Right hindlimb (tissue), 1 donor: ENCODE measurements around the gene VPREB3.
A peak's percentile ranks its signal among the peaks of the same experiment; 100 is the strongest.
"Not testable (repeated sequence)": the region's sequence is repeated elsewhere in the genome, so short reads cannot be mapped to it uniquely, and the experiment has no call there.

Source experiments
- DNase-seq: peaks from one replicate; pipeline ENCODE4 v3.0.0-alpha.2; 2018

VPREB3 gene

GRCh38 chr22:23763954-23764353 is 9.7 kb upstream of the VPREB3 start:
- no peak for DNase-seq

- no peak for DNase-seq
These were observed 9.3 kb upstream of the VPREB3 start for GRCh38 chr22:23763579-23763945.

DNA sequence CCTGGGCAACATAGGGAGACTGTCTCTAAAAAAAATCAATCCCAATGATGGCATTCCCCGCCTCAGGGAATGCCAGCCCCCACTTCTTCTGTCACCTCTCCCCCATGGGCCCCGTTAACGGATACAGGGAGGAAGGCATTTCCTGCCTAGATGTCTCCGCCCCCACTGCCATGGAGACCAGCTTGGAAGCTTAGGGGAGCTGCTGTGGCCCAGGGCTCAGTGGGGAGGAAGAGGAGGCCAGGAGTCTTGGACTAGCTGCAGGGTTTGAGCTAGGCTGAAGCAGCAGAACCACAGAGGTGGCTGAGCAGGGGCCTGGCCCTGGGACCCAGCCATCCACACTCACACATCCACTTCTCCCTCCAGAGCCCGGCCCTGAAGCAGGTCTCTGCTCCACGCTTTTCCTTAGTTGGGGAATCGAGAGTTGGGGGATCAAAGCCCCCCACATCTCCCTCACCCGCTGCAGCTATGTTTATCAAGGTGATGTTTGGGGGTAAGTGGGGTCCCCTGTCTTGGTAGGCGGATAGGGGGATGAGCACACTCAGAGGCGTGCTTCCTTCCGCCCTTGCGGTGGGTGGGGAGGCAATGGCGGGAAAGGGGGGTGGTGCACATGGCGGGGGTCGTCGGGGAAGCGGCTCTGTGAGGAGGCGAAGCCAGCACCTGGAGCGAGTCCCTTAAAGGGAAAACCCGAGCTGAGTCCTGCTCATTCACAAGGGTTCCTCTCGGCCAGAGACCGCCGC is 8.8 kb upstream of the VPREB3 start, which contains the start of gene C22orf15:
Gene C22orf15, plus strand, starts transcription at position 149 of the 737 bp plus-strand sequence. Its CDS starts 317 bp downstream, at position 466.
- DNase-seq: peak; percentile 65

DNA sequence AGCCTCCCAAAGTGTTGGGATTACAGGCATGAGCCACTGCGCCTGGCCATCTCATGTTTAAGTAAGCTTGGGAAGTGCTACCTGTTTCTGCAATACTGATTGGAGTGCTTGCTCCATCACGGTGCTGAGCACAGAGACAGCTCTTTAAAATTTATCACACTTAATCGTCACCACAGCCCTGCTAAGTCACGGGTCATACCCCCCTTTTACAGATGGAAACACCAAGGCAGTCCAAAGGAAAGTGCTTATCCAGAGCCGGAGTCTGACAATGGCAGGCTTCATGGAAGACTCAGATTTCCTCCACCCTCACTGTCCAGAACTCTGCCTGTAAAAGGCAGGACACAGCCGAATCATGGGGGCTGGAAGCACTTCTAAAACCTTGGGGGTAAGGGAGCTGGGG is 5.8 kb upstream of the VPREB3 start:
- DNase-seq: no peak

GRCh38 chr22:23759566-23759965 is 5.3 kb upstream of the VPREB3 start:
- DNase-seq: no peak

GRCh38 chr22:23756891-23757290 is 2.7 kb upstream of the VPREB3 start:
- no peak for DNase-seq

GRCh38 chr22:23755711-23756110 is 1.5 kb upstream of the VPREB3 start:
- no peak for DNase-seq

DNA sequence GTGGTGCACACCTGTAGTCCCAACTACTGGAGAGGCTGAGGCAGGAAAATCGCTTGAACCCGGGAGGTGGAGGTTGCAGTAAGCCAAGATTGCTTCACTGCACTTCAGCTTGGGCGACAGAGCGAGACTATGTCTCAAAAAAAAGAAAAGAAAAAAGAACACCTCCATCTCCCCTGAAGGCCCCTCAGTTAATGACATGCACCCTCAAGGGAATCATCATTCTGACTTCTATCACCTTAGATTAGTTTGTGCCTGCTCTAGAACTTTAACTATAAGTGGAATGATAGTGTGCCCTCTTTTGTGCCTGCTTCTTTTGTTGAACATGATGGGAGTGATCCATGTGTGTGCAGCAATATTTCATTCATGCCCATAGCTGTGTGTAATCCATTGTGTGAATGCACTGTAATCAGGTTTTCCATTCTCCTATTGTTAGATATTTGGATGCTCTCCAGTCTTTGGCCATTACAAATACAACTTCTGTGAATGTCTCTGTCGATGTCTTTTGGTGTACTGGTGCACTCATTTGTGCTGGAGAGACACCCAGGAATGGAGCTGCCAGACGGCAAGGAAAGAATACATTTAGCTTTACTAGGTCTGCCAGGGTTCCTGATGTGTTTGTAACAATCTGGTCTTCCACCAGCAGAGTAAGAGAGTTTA is 883 bp upstream of the VPREB3 start:
- DNase-seq: no peak

DNA sequence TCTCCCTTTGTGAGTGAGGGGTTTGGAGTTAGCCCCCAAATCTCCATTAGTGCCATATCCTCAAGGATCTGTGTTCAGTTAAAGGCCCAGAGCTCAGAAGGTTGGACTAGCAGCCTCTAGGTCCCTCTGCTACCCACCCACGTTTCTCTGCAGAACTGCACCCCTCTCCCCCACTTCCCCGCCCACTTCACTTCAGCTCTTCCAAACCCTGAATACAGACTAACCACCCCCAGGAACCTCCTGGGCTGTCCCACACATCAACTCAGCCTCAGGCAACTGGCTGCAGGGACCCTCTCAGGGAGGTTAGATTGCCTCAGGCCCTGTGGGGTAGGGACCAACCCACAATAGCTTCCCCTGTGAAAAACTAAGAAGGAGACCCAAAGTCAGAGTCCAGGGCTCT is 840 bp downstream of the VPREB3 start:
- no peak for DNase-seq

DNA sequence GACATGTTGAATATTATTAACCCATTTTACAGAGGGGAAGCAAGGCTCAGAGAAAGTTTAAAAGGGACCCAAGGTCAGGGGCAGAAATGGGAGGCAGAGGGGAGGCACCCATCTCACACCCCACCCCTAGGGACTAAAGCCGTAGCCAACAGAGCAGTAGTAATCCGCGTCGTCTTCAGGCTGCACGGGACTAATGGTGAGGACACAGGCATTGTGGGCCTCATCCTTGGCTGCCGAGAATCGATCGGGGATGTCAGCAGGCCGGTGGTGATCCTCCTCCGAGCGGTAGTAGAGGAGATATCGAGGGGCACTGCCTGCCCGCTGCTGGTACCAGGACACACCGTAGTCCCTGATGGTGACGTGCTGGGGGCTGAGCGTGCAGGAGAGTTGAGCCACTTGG is 1.5 kb downstream of the VPREB3 start:
- no peak for DNase-seq

DNA sequence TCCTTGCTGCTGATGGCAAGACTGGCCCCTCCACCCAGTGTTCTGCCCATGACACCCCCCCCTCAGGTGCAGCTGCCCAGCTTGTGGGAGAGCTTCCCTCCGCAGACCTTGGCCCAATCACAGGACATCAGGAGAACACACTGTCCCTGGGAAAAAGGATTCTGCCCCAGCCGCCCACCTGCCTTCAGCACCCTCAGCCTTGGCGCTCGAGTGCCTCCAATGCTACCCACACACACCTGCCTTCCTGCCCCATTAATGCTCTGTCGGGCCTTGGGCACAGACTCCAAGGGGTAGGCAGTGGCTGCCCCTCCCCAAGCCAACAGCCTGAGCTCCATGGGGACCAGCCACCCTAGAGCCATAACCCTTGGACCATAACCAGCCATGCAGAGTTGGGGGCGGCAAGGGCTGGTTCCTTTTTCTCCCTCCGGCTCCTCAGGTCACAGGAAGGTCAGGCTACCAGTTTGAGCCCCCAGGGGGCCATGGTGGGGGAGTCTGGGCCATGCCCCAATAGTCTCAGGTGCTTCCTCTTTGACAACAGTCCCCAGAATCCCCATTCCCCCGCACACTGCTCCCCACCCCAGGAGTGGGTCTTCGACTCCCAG is 2.0 kb downstream of the VPREB3 start:
- no peak for DNase-seq

DNA sequence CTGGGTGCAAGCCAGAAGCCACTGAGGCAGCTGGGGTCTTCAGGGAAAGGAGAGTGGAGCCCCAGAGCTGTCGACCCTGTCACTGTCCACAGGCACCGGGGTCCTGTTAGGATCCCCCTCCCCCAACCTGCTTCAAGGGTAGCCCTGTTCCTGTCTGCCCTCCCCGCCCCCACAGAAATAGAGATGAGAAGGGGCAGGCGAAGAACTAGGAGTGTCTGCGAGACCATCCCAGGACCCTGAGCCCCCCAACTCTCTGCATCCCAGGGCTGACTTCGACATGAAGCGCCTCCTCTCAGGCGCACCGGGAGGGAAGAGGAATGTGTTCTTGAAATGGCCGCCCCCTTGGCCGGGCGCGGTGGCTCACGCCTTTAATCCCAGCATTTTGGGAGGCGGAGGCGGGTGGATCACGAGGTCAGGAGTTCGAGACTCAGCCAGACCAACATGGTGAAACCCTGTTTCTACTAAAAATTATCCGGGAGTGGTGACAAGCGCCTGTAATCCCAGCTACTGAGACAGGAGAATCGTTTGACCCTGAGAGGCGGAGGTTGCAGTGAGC is 2.7 kb downstream of the VPREB3 start:
- DNase-seq: no peak

DNA sequence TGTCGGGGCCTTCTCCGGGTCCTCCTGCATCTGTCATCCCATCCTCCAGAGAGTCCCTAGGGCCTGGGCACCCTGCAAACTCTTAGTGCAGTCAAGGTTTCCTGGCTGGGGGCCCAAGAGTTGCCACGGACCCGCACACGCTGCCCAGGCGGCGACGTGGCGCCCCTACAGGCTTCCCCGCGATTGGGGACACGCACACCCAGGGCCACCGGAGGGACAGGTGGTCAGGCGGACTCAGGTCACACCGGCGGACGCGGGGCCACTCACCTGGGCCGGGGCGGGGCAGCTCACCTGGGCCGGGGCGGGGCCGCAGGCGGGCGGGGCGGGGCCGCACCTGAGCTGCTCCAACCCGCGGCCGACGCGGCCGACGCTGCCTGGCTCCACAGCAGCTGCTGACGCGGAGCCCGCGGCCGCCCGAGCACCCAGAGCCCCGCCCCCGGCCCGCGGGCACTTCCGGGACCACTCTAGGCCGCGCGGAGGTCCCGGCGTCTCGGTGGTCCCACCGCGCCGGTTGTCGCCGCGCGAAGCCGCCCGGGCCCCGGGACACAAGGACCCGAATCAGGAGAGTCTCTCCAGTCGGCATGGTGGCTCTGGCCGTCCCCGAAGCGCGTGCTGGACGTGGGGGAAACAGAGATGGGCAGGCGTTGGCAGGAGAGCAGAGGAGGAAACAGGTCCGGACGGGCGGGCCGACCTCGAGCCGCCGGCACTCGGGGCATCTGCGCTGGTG is 3.3 kb downstream of the VPREB3 start, which contains the start of gene ZNF70:
Gene ZNF70, minus strand, starts transcription at position 399 of the 727 bp plus-strand sequence. CDS start 5,972 bp downstream, outside the sequence.
- DNase-seq: peak; percentile 89

GRCh38 chr22:23750367-23750713 is 3.9 kb downstream of the VPREB3 start:
- no peak for DNase-seq

- peak; percentile 78 for DNase-seq
These were observed 4.4 kb downstream of the VPREB3 start for GRCh38 chr22:23749841-23750301.

DNA sequence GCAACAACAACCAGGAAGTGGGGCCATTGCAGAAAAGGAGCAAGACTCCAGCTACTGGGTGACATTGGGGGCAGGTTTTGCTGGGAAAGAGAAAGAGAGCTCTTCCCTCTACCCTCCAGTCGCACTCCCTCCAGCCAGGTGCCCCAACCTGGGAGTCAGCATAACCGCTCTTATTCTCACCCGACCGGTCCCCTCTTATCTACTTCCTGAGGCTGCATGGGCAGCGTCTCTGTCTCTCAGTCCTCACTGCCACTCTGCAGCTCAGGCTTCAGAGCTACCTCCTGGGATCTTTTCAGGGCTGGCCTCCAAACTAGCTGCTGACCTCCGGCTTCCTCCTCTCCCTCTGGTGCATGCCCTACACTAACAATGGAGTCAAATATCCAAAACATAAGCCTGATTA is 8.4 kb downstream of the VPREB3 start:
- no peak for DNase-seq

- no peak for DNase-seq
These were observed 9.7 kb downstream of the VPREB3 start for GRCh38 chr22:23744485-23744884.

DNA sequence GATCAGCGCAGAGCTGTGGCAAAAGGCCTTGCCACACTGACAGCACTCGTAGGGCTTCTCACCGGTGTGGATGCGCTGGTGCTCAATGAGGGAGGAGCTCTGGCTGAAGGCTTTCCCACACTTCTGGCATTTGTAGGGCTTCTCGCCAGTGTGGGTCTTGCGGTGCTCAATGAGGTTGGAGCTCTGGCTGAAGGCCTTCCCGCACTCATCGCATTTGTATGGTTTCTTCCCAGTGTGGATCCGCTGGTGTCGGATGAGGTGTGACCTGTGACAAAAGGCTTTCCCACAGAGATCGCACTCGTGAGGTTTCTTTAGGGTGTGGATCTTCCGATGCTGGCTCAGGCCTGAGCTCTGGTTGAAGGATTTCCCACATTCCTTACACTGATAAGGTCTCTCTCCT is 10.2 kb downstream of the VPREB3 start:
- DNase-seq: no peak

GRCh38 chr22:23743303-23743705 is 10.9 kb downstream of the VPREB3 start:
- peak; percentile 88 for DNase-seq

GRCh38 chr22:23742505-23743264 is 11.5 kb downstream of the VPREB3 start:
- DNase-seq: no peak

DNA sequence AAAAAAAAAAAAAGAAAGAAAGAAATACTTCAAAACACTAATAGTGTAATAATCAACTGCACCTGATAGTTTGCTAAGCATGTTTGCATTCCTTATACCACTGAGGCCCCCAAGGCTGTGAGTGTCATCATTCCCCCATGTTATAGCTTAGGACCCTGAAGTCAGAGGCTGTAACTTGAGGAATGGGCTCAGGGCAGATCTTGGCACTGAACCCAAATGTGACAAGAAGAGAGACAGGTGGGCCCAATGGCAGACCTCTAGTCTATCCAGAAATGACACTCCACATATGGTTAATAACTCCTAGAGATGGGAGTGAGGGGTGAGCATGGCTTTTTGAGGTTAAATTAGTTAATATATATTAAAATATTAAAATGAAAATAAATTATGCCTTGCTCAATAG is 16.5 kb downstream of the VPREB3 start:
- DNase-seq: no peak

- DNase-seq: not testable (repeated sequence)
These were observed 26.1 kb downstream of the VPREB3 start for GRCh38 chr22:23728108-23728507.
